Renal cortex interstitium (tissue), 11 donors: ENCODE measurements around the gene SOBP. TPM values are rescaled to one million over a fixed set of nuclear protein-coding genes. Genes with fewer than 3 reads are reported as not detected.

Experiments used
- DNase-seq, 11 donors: peaks; one replicate each; pipeline ENCODE4 v3.0.0-alpha.2; 2013; ENCODE audit warnings: low read depth in 9 of 11, low spot score in 4 of 11; ENCODE audit errors: extremely low read depth in 1 of 11
- polyA plus RNA-seq, 3 donors: library from polyadenylated mRNA; unstranded; fragments of 120-200 nt; gene quantifications; one replicate each; pipeline ENCODE4 v1.2.1, GENCODE V29; 2013; ENCODE audit not compliant: insufficient read length in 3 of 3

Gene SOBP
- polyA plus RNA-seq, 3 donors, result 12.0 to 15.7 (median 14.6) TPM

- no peak for DNase-seq
Observed at GRCh38 chr6:107479089-107479690, 10.7 kb upstream of the SOBP start.

- no peak for DNase-seq
Observed at GRCh38 chr6:107485157-107485556, 4.8 kb upstream of the SOBP start.

- DNase-seq, result no peak
Observed at GRCh38 chr6:107488174-107488874, 1.6 kb upstream of the SOBP start.

- peak in 4 of 11 donors; percentile 51 to 60 (median 55) for DNase-seq
Observed at GRCh38 chr6:107488875-107489635, 862 bp upstream of the SOBP start.

- no peak for DNase-seq
Observed at GRCh38 chr6:107490566-107491137, 735 bp downstream of the SOBP start.

- DNase-seq, result peak in 1 of 11 donors; percentile 49
Observed at GRCh38 chr6:107491138-107491609, 1.3 kb downstream of the SOBP start.

GRCh38 chr6:107491760-107492660, 2.1 kb downstream of the SOBP start:
- DNase-seq, result peak in 1 of 11 donors; percentile 36

GRCh38 chr6:107493158-107494057, 3.5 kb downstream of the SOBP start:
- peak in 5 of 11 donors; percentile 56 to 80 (median 77) for DNase-seq

- DNase-seq, result peak in 1 of 11 donors; percentile 22
Observed at GRCh38 chr6:107495196-107495643, 5.3 kb downstream of the SOBP start.

GRCh38 chr6:107495971-107496370, 6.1 kb downstream of the SOBP start:
- no peak for DNase-seq

- no peak for DNase-seq
Observed at GRCh38 chr6:107496892-107497684, 7.2 kb downstream of the SOBP start.

GRCh38 chr6:107504270-107505026, 14.5 kb downstream of the SOBP start:
- DNase-seq, result no peak

- DNase-seq, result no peak
Observed at GRCh38 chr6:107506145-107506544, 16.2 kb downstream of the SOBP start.

- DNase-seq, result peak in 1 of 11 donors; percentile 44
Observed at GRCh38 chr6:107509506-107509905, 19.6 kb downstream of the SOBP start.

- DNase-seq, result no peak
Observed at GRCh38 chr6:107510108-107510507, 20.2 kb downstream of the SOBP start.

GRCh38 chr6:107511511-107511993, 21.6 kb downstream of the SOBP start:
- DNase-seq, result no peak
